ENCODE data around the gene MAML2.

Gene MAML2

GRCh38 chr11:95994329-95994728 lies 348.7 kb downstream of the MAML2 start:
- no peak for DNase-seq

GRCh38 chr11:95993438-95994298 lies 349.3 kb downstream of the MAML2 start:
- no peak for DNase-seq

GRCh38 chr11:95991545-95991944 lies 351.4 kb downstream of the MAML2 start:
- no peak for DNase-seq

- peak; percentile 59 for DNase-seq
These were observed 351.9 kb downstream of the MAML2 start for GRCh38 chr11:95991101-95991500.

- DNase-seq, result no peak
These were observed 353.2 kb downstream of the MAML2 start for GRCh38 chr11:95989780-95990179.

GRCh38 chr11:95989076-95989605 lies 353.9 kb downstream of the MAML2 start:
- DNase-seq, result no peak

- no peak for DNase-seq
These were observed 357.7 kb downstream of the MAML2 start for GRCh38 chr11:95985174-95985808.

- DNase-seq, result no peak
These were observed 358.9 kb downstream of the MAML2 start for GRCh38 chr11:95984072-95984471.

- no peak for DNase-seq
These were observed 365.3 kb downstream of the MAML2 start for GRCh38 chr11:95977534-95978174.

- no peak for DNase-seq
These were observed 366.4 kb downstream of the MAML2 start for GRCh38 chr11:95976550-95976949.

GRCh38 chr11:95975343-95975742 lies 367.7 kb downstream of the MAML2 start:
- no peak for DNase-seq

- no peak for DNase-seq
These were observed 370.9 kb downstream of the MAML2 start for GRCh38 chr11:95972060-95972459.

- DNase-seq, result no peak
These were observed 374.4 kb downstream of the MAML2 start for GRCh38 chr11:95968585-95968984.

GRCh38 chr11:95964281-95964680 lies 378.7 kb downstream of the MAML2 start:
- DNase-seq, result no peak

- no peak for DNase-seq
These were observed 381.2 kb downstream of the MAML2 start for GRCh38 chr11:95961758-95962157.

- no peak for DNase-seq
These were observed 392.1 kb downstream of the MAML2 start for GRCh38 chr11:95950905-95951304.

GRCh38 chr11:95948637-95949036 lies 394.4 kb downstream of the MAML2 start:
- no peak for DNase-seq

GRCh38 chr11:95944623-95945022 lies 398.4 kb downstream of the MAML2 start:
- DNase-seq, result no peak

- no peak for DNase-seq
These were observed 399.4 kb downstream of the MAML2 start for GRCh38 chr11:95943546-95943945.

- no peak for DNase-seq
These were observed 403.9 kb downstream of the MAML2 start for GRCh38 chr11:95939091-95939490.

- no peak for DNase-seq
These were observed 405.6 kb downstream of the MAML2 start for GRCh38 chr11:95937358-95937757.

GRCh38 chr11:95933594-95933993 lies 409.4 kb downstream of the MAML2 start:
- DNase-seq, result no peak

- DNase-seq, result no peak
These were observed 411.1 kb downstream of the MAML2 start for GRCh38 chr11:95931916-95932315.

- DNase-seq, result no peak
These were observed 412.0 kb downstream of the MAML2 start for GRCh38 chr11:95930948-95931347.

Measured in islet precursor cell (in vitro differentiated cells).